ENCODE data around the gene QPCTL. TPM values are rescaled to one million over a fixed set of nuclear protein-coding genes. Genes with fewer than 3 reads are reported as not detected.
A peak's percentile ranks its signal among the peaks of the same experiment; 100 is the strongest.
"Not testable (repeated sequence)": the region's sequence is repeated elsewhere in the genome, so short reads cannot be mapped to it uniquely, and the experiment has no call there.

The QPCTL gene
- total RNA-seq, 1 donor from 2014 or later: 19.3 TPM

GRCh38 chr19:45742969-45743368 lies 50.5 kb downstream of the QPCTL start:
- no peak for DNase-seq (ENCODE audit: low read depth)
- TF ChIP-seq, protein P1, sequence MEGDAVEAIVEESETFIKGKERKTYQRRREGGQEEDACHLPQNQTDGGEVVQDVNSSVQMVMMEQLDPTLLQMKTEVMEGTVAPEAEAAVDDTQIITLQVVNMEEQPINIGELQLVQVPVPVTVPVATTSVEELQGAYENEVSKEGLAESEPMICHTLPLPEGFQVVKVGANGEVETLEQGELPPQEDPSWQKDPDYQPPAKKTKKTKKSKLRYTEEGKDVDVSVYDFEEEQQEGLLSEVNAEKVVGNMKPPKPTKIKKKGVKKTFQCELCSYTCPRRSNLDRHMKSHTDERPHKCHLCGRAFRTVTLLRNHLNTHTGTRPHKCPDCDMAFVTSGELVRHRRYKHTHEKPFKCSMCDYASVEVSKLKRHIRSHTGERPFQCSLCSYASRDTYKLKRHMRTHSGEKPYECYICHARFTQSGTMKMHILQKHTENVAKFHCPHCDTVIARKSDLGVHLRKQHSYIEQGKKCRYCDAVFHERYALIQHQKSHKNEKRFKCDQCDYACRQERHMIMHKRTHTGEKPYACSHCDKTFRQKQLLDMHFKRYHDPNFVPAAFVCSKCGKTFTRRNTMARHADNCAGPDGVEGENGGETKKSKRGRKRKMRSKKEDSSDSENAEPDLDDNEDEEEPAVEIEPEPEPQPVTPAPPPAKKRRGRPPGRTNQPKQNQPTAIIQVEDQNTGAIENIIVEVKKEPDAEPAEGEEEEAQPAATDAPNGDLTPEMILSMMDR (conservative IDR thresholded peaks at IDR 0.05; ENCODE audit: low read depth, low read length): no peak
- H3K4me3 ChIP-seq (ENCODE audit: low read depth, low read length): no peak overlapping the region

DNA sequence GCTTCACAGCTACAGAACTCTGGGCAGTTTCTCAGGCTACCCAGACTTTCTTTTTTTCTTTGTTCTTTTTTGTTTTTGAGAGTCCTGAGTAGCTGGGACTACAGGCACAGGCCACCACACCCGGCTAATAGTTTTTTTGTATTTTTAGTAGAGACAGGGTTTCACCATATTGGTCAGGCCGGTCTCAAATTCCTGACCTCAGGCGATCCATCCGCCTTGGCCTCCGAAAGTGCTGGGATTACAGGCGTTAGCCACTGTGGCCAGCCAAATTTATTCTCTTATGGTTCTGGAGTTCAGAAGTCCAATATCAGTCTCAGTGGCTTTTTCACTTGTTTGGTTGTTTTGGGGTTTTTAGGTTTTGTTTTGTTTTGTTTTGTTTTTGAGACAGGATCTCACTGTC lies 53.1 kb downstream of the QPCTL start:
- no peak overlapping the region for H3K4me3 ChIP-seq (ENCODE audit: low read depth, low read length)
- TF ChIP-seq, protein P1 (conservative IDR thresholded peaks at IDR 0.05; ENCODE audit: low read depth, low read length): no peak
- DNase-seq (ENCODE audit: low read depth): no peak

DNA sequence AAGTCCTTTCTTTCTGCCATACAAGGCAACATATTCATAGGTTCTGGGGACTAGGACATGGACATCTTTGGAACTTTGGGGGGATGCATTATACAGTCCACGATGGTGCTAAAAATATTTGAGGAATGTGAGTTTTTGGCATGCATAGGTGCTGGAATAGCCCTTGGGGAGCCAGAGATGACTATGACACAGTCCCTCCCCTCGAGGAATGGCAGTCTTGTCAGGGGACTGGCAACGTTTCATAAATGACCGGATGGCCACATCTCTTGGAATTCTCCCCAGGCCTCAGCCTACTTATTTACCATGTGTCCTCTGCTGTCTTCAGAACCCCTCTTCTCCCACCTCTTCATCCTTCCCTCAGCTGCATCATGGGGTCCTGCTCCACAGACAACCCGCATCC lies 54.4 kb downstream of the QPCTL start:
- no peak overlapping the region for H3K4me3 ChIP-seq (ENCODE audit: low read depth, low read length)
- TF ChIP-seq, protein P1 (conservative IDR thresholded peaks at IDR 0.05; ENCODE audit: low read depth, low read length): no peak
- DNase-seq (ENCODE audit: low read depth): no peak

GRCh38 chr19:45747513-45747912 lies 55.0 kb downstream of the QPCTL start:
- no peak for DNase-seq (ENCODE audit: low read depth)
- no peak overlapping the region for H3K4me3 ChIP-seq (ENCODE audit: low read depth, low read length)
- TF ChIP-seq, protein P1 (conservative IDR thresholded peaks at IDR 0.05; ENCODE audit: low read depth, low read length): no peak

- not testable (repeated sequence) for DNase-seq (ENCODE audit: low read depth); H3K4me3 ChIP-seq (ENCODE audit: low read depth, low read length)
Measured at GRCh38 chr19:45751483-45751882, 59.0 kb downstream of the QPCTL start.

DNA sequence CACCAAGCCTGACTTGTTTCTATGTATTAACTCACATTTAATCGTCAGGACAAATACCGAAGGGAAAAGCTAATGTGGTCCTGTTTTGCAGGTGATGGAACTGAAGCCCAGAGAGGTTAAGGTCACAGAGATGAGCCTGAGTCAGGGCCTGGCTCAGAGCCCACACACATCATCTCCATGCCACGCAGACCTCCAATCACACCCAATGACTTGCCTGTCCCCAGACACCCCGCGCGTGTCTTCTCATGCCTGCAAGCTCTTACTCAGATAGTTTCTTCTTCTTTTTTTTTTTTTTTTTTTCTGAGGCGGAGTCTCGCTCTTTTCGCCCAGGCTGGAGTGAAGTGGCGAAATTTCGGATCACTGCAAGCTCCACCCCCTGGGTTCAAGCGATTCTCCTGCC lies 60.2 kb downstream of the QPCTL start:
- H3K4me3 ChIP-seq (ENCODE audit: low read depth, low read length): no peak overlapping the region
- DNase-seq (ENCODE audit: low read depth): no peak
- TF ChIP-seq, protein P1 (conservative IDR thresholded peaks at IDR 0.05; ENCODE audit: low read depth, low read length): no peak

DNA sequence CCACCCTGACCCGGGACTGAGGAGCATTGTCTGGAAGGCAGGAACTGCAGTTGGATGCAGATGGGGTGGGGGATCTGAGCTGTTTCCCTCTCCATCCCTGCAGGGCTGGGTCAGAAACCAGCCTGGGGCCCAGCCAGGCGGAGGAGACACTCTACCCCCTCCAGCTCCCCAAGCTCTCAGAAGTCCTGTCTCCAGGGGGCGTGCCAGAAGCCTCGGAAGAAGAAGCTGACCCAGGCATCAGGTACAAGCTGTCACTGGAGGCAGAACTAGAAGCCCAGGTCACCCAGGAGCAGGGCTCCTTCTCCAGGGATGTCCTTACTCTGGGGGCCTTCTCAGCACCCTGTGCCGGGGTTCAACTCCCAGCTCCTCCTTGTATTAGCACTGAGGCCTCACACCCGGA lies 61.1 kb downstream of the QPCTL start:
- DNase-seq (ENCODE audit: low read depth): no peak
- TF ChIP-seq, protein P1 (conservative IDR thresholded peaks at IDR 0.05; ENCODE audit: low read depth, low read length): peak; percentile 10
- H3K4me3 ChIP-seq (ENCODE audit: low read depth, low read length): no peak overlapping the region

Other genes starting within 250 kb of the QPCTL start
- 0.65 and 3.4 TPM in 2 replicates for gene FOSB, start 224.7 kb upstream of the QPCTL start, total RNA-seq
- gene RTN2, start 195.6 kb upstream of the QPCTL start, total RNA-seq: 6.9 and 9.7 TPM in 2 replicates
- 0.17 TPM in 1 of 2 replicates, not detected in the other for gene PPM1N, start 194.2 kb upstream of the QPCTL start, total RNA-seq
- gene VASP, start 185.2 kb upstream of the QPCTL start, total RNA-seq: 106 and 146 TPM in 2 replicates
- gene OPA3, start 107.9 kb upstream of the QPCTL start, total RNA-seq: 10.1 and 12.6 TPM in 2 replicates
- gene GPR4, start 90.5 kb upstream of the QPCTL start, total RNA-seq: not detected in 2 replicates
- gene EML2, start 53.3 kb upstream of the QPCTL start, total RNA-seq: 17.7 and 33.6 TPM in 2 replicates
- gene GIPR, start 24.4 kb upstream of the QPCTL start, total RNA-seq: 0.22 and 0.86 TPM in 2 replicates
- 331 and 431 TPM in 2 replicates for gene SNRPD2, start 713 bp upstream of the QPCTL start, total RNA-seq
- 6.6 and 11.5 TPM in 2 replicates for gene FBXO46, start 38.2 kb downstream of the QPCTL start, total RNA-seq
- not detected in 2 replicates for gene MEIOSIN, start 40.8 kb downstream of the QPCTL start, total RNA-seq
- gene SIX5, start 76.6 kb downstream of the QPCTL start, total RNA-seq: 8.2 and 11.2 TPM in 2 replicates
- 10.9 and 21.0 TPM in 2 replicates for gene DMPK, start 89.8 kb downstream of the QPCTL start, total RNA-seq
- gene DMWD, start 100.2 kb downstream of the QPCTL start, total RNA-seq: 35.7 and 38.8 TPM in 2 replicates
- 0.07 TPM in 1 of 2 replicates, not detected in the other for gene RSPH6A, start 122.6 kb downstream of the QPCTL start, total RNA-seq
- 22.9 and 26.0 TPM in 2 replicates for gene SYMPK, start 170.5 kb downstream of the QPCTL start, total RNA-seq
- 1.1 and 2.8 TPM in 2 replicates for gene FOXA3, start 171.7 kb downstream of the QPCTL start, total RNA-seq
- 26.8 and 31.2 TPM in 2 replicates for gene IRF2BP1, start 193.5 kb downstream of the QPCTL start, total RNA-seq
- gene MYPOP, start 209.9 kb downstream of the QPCTL start, total RNA-seq: 1.3 and 2.0 TPM in 2 replicates
- not detected in 2 replicates for gene NANOS2, start 222.1 kb downstream of the QPCTL start, total RNA-seq